ENCODE data around the gene ECM1.

ECM1 gene

GRCh38 chr1:150558761-150559655 is 51.1 kb downstream of the ECM1 start:
- no peak for DNase-seq (ENCODE audit: low read depth)

GRCh38 chr1:150559656-150560010 is 51.7 kb downstream of the ECM1 start:
- DNase-seq (ENCODE audit: low read depth), result no peak

- no peak for DNase-seq (ENCODE audit: low read depth)
These were observed 52.1 kb downstream of the ECM1 start for GRCh38 chr1:150560011-150560438.

- no peak for DNase-seq (ENCODE audit: low read depth)
These were observed 52.8 kb downstream of the ECM1 start for GRCh38 chr1:150560576-150561253.

- peak; percentile 93 for DNase-seq (ENCODE audit: low read depth)
These were observed 53.5 kb downstream of the ECM1 start for GRCh38 chr1:150561254-150561973.

GRCh38 chr1:150561974-150562445 is 54.1 kb downstream of the ECM1 start:
- DNase-seq (ENCODE audit: low read depth), result peak; percentile 71

- DNase-seq (ENCODE audit: low read depth), result no peak
These were observed 54.8 kb downstream of the ECM1 start for GRCh38 chr1:150562446-150563339.
